ENCODE results near the gene HTR3A. TPM values are rescaled to one million over a fixed set of nuclear protein-coding genes. Genes with fewer than 3 reads are reported as not detected.
"Not testable (repeated sequence)": the region's sequence is repeated elsewhere in the genome, so short reads cannot be mapped to it uniquely, and the experiment has no call there.

HTR3A gene
- total and polyA plus RNA-seq, 3 experiments from 2014 or later = not detected

DNA sequence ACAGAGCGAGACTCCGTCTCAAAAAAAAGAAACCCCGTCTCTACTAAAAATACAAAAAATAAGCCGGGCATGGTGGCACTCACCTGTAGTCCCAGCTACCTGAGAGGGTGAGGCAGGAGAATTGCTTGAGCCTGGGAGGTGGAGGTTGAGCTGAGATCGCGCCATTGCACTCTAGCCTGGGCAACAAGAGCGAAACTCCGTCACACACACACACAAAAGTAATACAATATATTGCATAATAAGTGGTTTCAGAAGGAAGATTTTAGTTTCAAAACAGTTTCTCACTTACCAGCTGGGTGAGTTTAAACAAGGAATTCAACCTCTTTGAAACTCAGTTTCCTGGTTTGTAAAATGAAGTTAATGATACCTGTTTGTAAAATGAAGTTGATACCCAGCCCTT lies 32.7 kb upstream of the HTR3A start:
- Histone ChIP-seq H3K36me3 (ENCODE audit: insufficient read depth, low read length) (no peaks in the 10 kb centered on the region), H3K4me1 (ENCODE audit: insufficient read depth, low read length) (no peaks in the 10 kb centered on the region), H3K4me3 (ENCODE audit: low read length) (no peak overlapping the region), H3K27ac (ENCODE audit: low read depth, low read length) (no peak overlapping the region), H3K27me3 (ENCODE audit: insufficient read depth, low read length, poor library complexity, severe bottlenecking) (no peaks in the 10 kb centered on the region), H3K9me3 (ENCODE audit: low read length) (no peaks in the 10 kb centered on the region)
- Mint-ChIP-seq H3K36me3 (peaks cover 0 to 2% (median 0%) of the 10 kb centered on the region in 3 donors), H3K27me3 (peaks cover 6 to 23% of the 10 kb centered on the region in 2 donors), H3K4me1 (no peaks in the 10 kb centered on the region), H3K27ac (no peak overlapping the region), H3K9me3 (peaks cover 0 to 2% (median 0%) of the 10 kb centered on the region in 5 donors), H3K4me3 (no peak overlapping the region)
- ChIA-PET POLR2A (no interaction called here), CTCF (interaction anchor here (1.0 kb wide), 1 partner anchor 12 kb away, joined by 3 read pairs; no protein-coding TSS in a partner anchor)
- no peak for DNase-seq

DNA sequence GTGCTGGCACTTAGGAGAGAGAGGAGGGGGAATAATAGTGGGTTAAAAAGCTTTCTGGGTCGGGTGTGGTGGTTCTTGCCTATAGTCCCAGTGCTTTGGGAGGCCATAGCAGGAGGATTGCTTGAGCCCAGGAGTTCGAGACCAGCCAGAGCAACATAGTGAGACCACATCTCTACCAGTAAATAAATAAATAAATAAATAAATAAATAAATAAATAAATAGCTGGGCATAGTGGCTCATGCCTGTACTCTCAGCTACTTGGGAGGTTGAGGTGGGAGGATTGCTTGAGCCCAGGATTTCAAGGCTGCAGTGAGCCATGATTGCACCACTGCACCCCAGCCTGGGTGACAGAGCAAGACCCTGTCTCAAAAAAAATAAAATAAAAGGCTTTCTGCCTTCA lies 28.7 kb upstream of the HTR3A start:
- H3K27ac Mint-ChIP-seq; H3K36me3 Mint-ChIP-seq; CTCF ChIA-PET; H3K27ac ChIP-seq (ENCODE audit: low read depth, low read length); H3K4me3 ChIP-seq (ENCODE audit: low read length); H3K4me3 Mint-ChIP-seq; H3K4me1 ChIP-seq (ENCODE audit: insufficient read depth, low read length); H3K36me3 ChIP-seq (ENCODE audit: insufficient read depth, low read length); H3K4me1 Mint-ChIP-seq; H3K27me3 ChIP-seq (ENCODE audit: insufficient read depth, low read length, poor library complexity, severe bottlenecking); POLR2A ChIA-PET; DNase-seq; H3K9me3 Mint-ChIP-seq; H3K9me3 ChIP-seq (ENCODE audit: low read length): not testable (repeated sequence)
- H3K27me3 Mint-ChIP-seq = peaks cover 14 to 36% of the 10 kb centered on the region in 2 donors

DNA sequence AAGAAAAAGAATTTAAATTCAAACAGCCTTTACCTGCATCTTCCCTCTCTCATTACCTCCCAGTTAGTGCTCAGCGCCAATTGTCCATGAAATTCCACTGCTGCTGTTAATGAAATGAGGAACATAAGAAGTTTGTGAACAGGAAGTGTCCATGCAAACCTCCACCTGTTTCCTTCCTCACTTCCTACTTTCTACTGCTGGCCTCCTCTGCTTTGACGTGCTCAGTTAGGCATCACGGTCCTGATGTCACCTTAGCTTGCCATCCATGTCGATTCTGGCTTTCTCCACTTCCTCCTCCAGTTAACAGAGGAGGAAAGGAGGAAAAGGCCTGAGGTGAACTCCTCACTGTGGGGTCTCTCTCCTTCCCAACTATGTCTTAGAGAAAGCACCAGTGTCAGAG lies 26.9 kb upstream of the HTR3A start:
- H3K4me3 ChIP-seq (ENCODE audit: low read length) = no peak overlapping the region
- H3K27me3 ChIP-seq (ENCODE audit: insufficient read depth, low read length, poor library complexity, severe bottlenecking) = no peaks in the 10 kb centered on the region
- no peaks in the 10 kb centered on the region for H3K9me3 ChIP-seq (ENCODE audit: low read length)
- H3K9me3 Mint-ChIP-seq = peaks cover 0 to 2% (median 0%) of the 10 kb centered on the region in 5 donors
- H3K4me3 Mint-ChIP-seq = no peak overlapping the region
- POLR2A ChIA-PET = no interaction called here
- H3K4me1 ChIP-seq (ENCODE audit: insufficient read depth, low read length) = no peaks in the 10 kb centered on the region
- H3K36me3 ChIP-seq (ENCODE audit: insufficient read depth, low read length) = no peaks in the 10 kb centered on the region
- no peak overlapping the region for H3K27ac ChIP-seq (ENCODE audit: low read depth, low read length)
- no peak overlapping the region for H3K27ac Mint-ChIP-seq
- no peak for DNase-seq
- H3K36me3 Mint-ChIP-seq = no peaks in the 10 kb centered on the region
- peaks cover 23 to 53% of the 10 kb centered on the region in 2 donors for H3K27me3 Mint-ChIP-seq
- CTCF ChIA-PET = no interaction called here
- no peaks in the 10 kb centered on the region for H3K4me1 Mint-ChIP-seq

DNA sequence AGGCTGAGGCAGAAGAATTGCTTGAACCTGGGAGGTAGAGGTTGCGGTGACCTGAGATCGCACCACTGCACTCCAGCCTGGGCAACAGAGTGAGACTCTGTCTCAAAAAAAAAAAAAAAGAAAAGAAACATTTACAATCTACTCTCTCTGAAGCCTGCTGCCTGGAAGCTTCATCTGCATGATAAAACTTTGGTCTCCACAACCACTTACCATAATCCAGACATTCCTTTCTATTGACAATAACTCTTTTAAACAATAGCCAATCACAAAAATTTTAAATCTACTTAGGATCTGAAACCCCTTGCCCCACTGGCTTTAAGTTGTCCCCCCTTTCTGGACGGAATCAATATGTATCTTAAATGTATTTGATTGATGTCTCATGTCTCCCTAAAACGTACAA lies 25.0 kb upstream of the HTR3A start:
- Histone ChIP-seq H3K4me1 (ENCODE audit: insufficient read depth, low read length) (no peaks in the 10 kb centered on the region), H3K27me3 (ENCODE audit: insufficient read depth, low read length, poor library complexity, severe bottlenecking) (no peaks in the 10 kb centered on the region), H3K36me3 (ENCODE audit: insufficient read depth, low read length) (no peaks in the 10 kb centered on the region), H3K27ac (ENCODE audit: low read depth, low read length) (no peak overlapping the region), H3K4me3 (ENCODE audit: low read length) (no peak overlapping the region), H3K9me3 (ENCODE audit: low read length) (no peaks in the 10 kb centered on the region)
- ChIA-PET CTCF (no interaction called here), POLR2A (no interaction called here)
- Mint-ChIP-seq H3K9me3 (peaks cover 0 to 2% (median 0%) of the 10 kb centered on the region in 5 donors), H3K27ac (peak overlapping the region in 1 of 8 donors; percentile 41), H3K4me1 (no peaks in the 10 kb centered on the region), H3K27me3 (peaks cover 21 to 59% of the 10 kb centered on the region in 2 donors), H3K4me3 (no peak overlapping the region), H3K36me3 (no peaks in the 10 kb centered on the region)
- no peak for DNase-seq

DNA sequence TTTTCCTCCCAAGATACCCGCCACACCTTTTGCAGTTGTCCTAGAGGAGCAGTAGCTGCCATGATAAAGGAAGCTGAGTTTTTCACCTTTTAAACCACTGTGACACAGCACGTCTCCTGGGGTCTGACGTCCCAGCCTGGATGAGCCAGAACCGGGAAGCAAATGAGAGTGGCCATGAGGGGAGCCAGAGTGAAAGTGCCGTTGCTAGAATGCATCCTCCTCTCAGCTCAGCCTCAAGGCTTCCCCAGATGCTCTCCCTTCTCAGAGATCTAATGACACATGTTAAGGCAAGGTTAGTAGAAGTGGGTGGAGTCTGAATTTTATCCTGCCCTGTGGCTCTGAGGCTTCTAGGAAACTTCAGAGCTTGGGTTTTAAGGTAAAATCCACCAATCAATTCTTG lies 23.4 kb upstream of the HTR3A start:
- CTCF ChIA-PET = no interaction called here
- POLR2A ChIA-PET = no interaction called here
- Mint-ChIP-seq H3K4me1 (no peaks in the 10 kb centered on the region), H3K4me3 (no peak overlapping the region), H3K27me3 (peaks cover 23 to 50% of the 10 kb centered on the region in 2 donors), H3K9me3 (peaks cover 0 to 2% (median 0%) of the 10 kb centered on the region in 5 donors), H3K36me3 (no peaks in the 10 kb centered on the region), H3K27ac (no peak overlapping the region)
- no peak for DNase-seq
- H3K4me1 ChIP-seq (ENCODE audit: insufficient read depth, low read length) = no peaks in the 10 kb centered on the region
- no peak overlapping the region for H3K27ac ChIP-seq (ENCODE audit: low read depth, low read length)
- H3K9me3 ChIP-seq (ENCODE audit: low read length) = no peaks in the 10 kb centered on the region
- H3K4me3 ChIP-seq (ENCODE audit: low read length) = no peak overlapping the region
- H3K36me3 ChIP-seq (ENCODE audit: insufficient read depth, low read length) = no peaks in the 10 kb centered on the region
- peaks cover 3% of the 10 kb centered on the region for H3K27me3 ChIP-seq (ENCODE audit: insufficient read depth, low read length, poor library complexity, severe bottlenecking)

DNA sequence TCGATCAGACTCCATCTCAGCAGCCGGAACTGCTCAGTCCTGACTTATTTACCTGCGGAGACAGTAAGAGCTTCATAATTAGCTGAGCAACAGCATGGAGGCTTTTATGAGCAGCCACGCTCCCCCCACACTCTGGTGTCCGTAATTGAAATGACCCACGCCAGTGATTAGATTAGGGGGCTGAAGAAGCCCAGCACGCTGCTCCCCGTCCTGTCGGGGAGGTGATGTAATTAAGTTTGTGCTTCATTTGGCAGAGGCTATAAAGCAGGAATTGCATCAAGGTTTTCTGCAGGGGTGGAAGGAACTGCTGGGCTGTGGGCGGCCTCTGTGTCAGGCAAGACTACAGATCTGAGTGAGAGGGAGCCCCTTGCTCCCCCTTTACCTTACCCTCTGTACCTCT lies 22.8 kb upstream of the HTR3A start:
- no peak overlapping the region for H3K27ac Mint-ChIP-seq
- POLR2A ChIA-PET = no interaction called here
- Histone ChIP-seq H3K27me3 (ENCODE audit: insufficient read depth, low read length, poor library complexity, severe bottlenecking) (peaks cover 3% of the 10 kb centered on the region), H3K4me3 (ENCODE audit: low read length) (no peak overlapping the region), H3K27ac (ENCODE audit: low read depth, low read length) (no peak overlapping the region), H3K36me3 (ENCODE audit: insufficient read depth, low read length) (no peaks in the 10 kb centered on the region), H3K4me1 (ENCODE audit: insufficient read depth, low read length) (no peaks in the 10 kb centered on the region), H3K9me3 (ENCODE audit: low read length) (no peaks in the 10 kb centered on the region)
- peaks cover 0 to 2% (median 0%) of the 10 kb centered on the region in 5 donors for H3K9me3 Mint-ChIP-seq
- no peak for DNase-seq
- CTCF ChIA-PET = no interaction called here
- H3K4me3 Mint-ChIP-seq = no peak overlapping the region
- H3K27me3 Mint-ChIP-seq = peaks cover 20 to 51% of the 10 kb centered on the region in 2 donors
- no peaks in the 10 kb centered on the region for H3K36me3 Mint-ChIP-seq
- H3K4me1 Mint-ChIP-seq = no peaks in the 10 kb centered on the region

DNA sequence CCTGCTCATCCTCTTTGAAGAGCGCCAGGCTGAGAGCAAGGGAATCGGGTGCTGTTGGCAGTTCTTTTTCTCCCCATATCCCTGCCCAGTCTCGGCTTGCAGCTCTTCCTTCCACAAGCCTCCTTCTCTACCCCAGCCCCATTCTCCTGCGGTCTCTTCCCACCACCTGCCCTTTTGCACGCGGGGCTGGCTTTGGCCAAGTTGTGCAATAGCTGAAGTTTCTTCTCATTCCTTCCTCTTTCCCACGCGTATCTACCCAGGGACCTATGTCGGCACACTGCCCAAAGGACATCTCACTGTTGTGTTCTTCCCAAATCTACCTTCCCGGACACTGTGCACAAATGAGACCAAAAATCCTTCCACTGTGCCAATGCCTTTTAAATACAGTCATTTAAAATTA lies 22.3 kb upstream of the HTR3A start:
- H3K4me1 ChIP-seq (ENCODE audit: insufficient read depth, low read length) = no peaks in the 10 kb centered on the region
- Mint-ChIP-seq H3K4me3 (no peak overlapping the region), H3K4me1 (no peaks in the 10 kb centered on the region), H3K9me3 (peaks cover 0 to 2% (median 0%) of the 10 kb centered on the region in 5 donors), H3K27ac (no peak overlapping the region), H3K27me3 (peaks cover 19 to 51% of the 10 kb centered on the region in 2 donors), H3K36me3 (no peaks in the 10 kb centered on the region)
- no peak overlapping the region for H3K4me3 ChIP-seq (ENCODE audit: low read length)
- H3K36me3 ChIP-seq (ENCODE audit: insufficient read depth, low read length) = no peaks in the 10 kb centered on the region
- ChIA-PET POLR2A (no interaction called here), CTCF (no interaction called here)
- DNase-seq = no peak
- no peak overlapping the region for H3K27ac ChIP-seq (ENCODE audit: low read depth, low read length)
- peaks cover 3% of the 10 kb centered on the region for H3K27me3 ChIP-seq (ENCODE audit: insufficient read depth, low read length, poor library complexity, severe bottlenecking)
- no peaks in the 10 kb centered on the region for H3K9me3 ChIP-seq (ENCODE audit: low read length)

DNA sequence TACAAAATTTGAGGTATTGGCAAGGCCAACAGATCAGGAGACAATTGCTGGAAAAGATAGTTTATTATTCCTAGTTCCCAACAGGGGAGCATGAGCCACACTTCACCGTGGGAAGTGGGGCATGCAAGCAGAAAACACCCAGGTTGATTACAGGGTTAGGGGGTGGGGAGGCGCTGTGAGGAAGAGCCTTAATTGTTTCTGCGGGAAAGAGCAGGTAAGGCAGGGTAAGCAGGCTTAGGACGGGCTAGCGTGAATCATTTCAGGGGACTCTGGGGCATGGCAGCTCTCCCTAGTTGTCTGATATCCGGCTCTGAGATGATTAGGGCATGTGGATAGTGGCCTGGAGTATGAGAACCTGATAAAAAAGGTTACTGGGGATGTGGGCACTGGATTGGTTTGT lies 20.7 kb upstream of the HTR3A start:
- Mint-ChIP-seq H3K9me3 (peaks cover 0 to 2% (median 0%) of the 10 kb centered on the region in 5 donors), H3K27ac (no peak overlapping the region), H3K36me3 (no peaks in the 10 kb centered on the region), H3K4me1 (no peaks in the 10 kb centered on the region), H3K27me3 (peaks cover 14 to 57% of the 10 kb centered on the region in 2 donors), H3K4me3 (no peak overlapping the region)
- H3K4me1 ChIP-seq (ENCODE audit: insufficient read depth, low read length) = no peaks in the 10 kb centered on the region
- peaks cover 3% of the 10 kb centered on the region for H3K27me3 ChIP-seq (ENCODE audit: insufficient read depth, low read length, poor library complexity, severe bottlenecking)
- ChIA-PET CTCF (interaction anchor here (1.0 kb wide), 1 partner anchor 12 kb away, joined by 3 read pairs; no protein-coding TSS in a partner anchor), POLR2A (no interaction called here)
- H3K9me3 ChIP-seq (ENCODE audit: low read length) = no peaks in the 10 kb centered on the region
- H3K27ac ChIP-seq (ENCODE audit: low read depth, low read length) = no peak overlapping the region
- no peaks in the 10 kb centered on the region for H3K36me3 ChIP-seq (ENCODE audit: insufficient read depth, low read length)
- no peak overlapping the region for H3K4me3 ChIP-seq (ENCODE audit: low read length)
- no peak for DNase-seq

DNA sequence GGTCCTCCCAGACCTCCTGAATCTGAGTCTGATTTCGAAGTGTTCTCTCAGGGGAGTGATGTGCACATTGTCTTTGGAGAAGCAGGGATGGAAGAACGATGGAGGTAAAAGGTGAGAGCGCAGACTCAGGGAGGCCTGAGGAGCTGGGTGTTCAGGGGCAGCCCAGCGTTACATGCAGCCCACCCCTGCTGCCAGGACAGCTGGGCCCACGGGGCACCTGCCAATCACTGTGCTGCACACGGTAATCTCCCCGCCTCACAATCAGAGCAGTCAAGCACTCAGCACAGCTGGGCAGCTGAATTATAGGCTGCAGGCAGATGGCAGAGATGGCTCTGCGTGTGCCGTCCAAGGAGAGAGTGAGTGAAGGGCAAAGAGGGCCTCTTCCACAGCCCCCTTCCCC lies 17.9 kb upstream of the HTR3A start:
- CTCF ChIA-PET = no interaction called here
- Histone ChIP-seq H3K4me3 (ENCODE audit: low read length) (no peak overlapping the region), H3K36me3 (ENCODE audit: insufficient read depth, low read length) (no peaks in the 10 kb centered on the region), H3K4me1 (ENCODE audit: insufficient read depth, low read length) (no peaks in the 10 kb centered on the region), H3K9me3 (ENCODE audit: low read length) (no peaks in the 10 kb centered on the region), H3K27me3 (ENCODE audit: insufficient read depth, low read length, poor library complexity, severe bottlenecking) (peaks cover 3% of the 10 kb centered on the region), H3K27ac (ENCODE audit: low read depth, low read length) (no peak overlapping the region)
- no peaks in the 10 kb centered on the region for H3K36me3 Mint-ChIP-seq
- POLR2A ChIA-PET = no interaction called here
- H3K9me3 Mint-ChIP-seq = peaks cover 0 to 2% (median 0%) of the 10 kb centered on the region in 5 donors
- no peak overlapping the region for H3K4me3 Mint-ChIP-seq
- H3K27ac Mint-ChIP-seq = no peak overlapping the region
- peaks cover 5 to 35% of the 10 kb centered on the region in 2 donors for H3K27me3 Mint-ChIP-seq
- no peak for DNase-seq
- H3K4me1 Mint-ChIP-seq = no peaks in the 10 kb centered on the region
